Measurements from ENCODE around the gene ARRB2. TPM values are rescaled to one million over a fixed set of nuclear protein-coding genes. Genes with fewer than 3 reads are reported as not detected.
A peak's percentile ranks its signal among the peaks of the same experiment; 100 is the strongest.

ARRB2 gene
- total RNA-seq, 2 experiments from 2014 or later, result 210 to 226 TPM

DNA sequence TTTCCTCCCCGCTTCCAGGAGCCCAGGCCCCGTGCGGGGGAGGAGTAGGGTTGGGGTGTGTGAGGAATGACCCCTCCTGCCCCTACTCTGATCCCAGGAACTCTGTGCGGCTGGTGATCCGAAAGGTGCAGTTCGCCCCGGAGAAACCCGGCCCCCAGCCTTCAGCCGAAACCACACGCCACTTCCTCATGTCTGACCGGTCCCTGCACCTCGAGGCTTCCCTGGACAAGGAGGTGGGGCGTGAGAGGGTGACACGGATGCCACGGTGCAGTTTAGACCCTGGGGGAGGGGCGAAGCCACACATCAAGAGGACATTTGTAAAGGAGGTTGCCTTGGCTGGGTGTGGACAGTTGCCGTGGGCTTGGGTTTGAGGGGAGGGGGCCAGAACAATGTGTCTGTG, 7.4 kb downstream of the ARRB2 start:
- intact Hi-C loops (cut with micrococcal nuclease), result loop anchor here (10.0 kb wide), 1 partner anchor 573 kb away; the partner anchor contains the start of genes CYB5D2 and ZZEF1
- H3K27ac Mint-ChIP-seq, result no peak overlapping the region
- H3K4me1 Mint-ChIP-seq (ENCODE audit: low read depth), result peaks cover 25% of the 10 kb centered on the region
- H3K27me3 Mint-ChIP-seq, result no peaks in the 10 kb centered on the region
- H3K36me3 Mint-ChIP-seq, result peaks cover 40% of the 10 kb centered on the region
- ChIA-PET POLR2A (no interaction called here), CTCF (no interaction called here)
- no peak for DNase-seq
- H3K4me3 Mint-ChIP-seq, result no peak overlapping the region
- H3K9me3 Mint-ChIP-seq, result no peaks in the 10 kb centered on the region

DNA sequence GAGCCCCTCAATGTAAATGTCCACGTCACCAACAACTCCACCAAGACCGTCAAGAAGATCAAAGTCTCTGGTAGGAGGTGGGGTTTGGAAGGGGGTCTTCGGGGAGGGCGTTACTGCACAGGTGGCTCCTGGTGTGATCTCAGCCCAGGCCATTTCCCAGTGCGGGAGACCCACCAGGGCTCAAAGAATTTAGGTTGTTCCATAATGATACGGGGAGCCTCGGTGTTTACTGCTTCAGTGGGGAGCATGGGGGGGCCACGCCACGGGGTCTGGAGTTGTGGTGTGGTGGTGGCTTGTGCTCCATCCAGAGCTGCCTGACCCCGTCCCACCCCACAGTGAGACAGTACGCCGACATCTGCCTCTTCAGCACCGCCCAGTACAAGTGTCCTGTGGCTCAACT, 7.8 kb downstream of the ARRB2 start:
- no peaks in the 10 kb centered on the region for H3K9me3 Mint-ChIP-seq
- POLR2A ChIA-PET, result no interaction called here
- DNase-seq, result no peak
- intact Hi-C loops (cut with micrococcal nuclease), result loop anchor here (10.0 kb wide), 1 partner anchor 573 kb away; the partner anchor contains the start of genes CYB5D2 and ZZEF1
- H3K4me1 Mint-ChIP-seq (ENCODE audit: low read depth), result peaks cover 22% of the 10 kb centered on the region
- no peaks in the 10 kb centered on the region for H3K27me3 Mint-ChIP-seq
- H3K27ac Mint-ChIP-seq, result no peak overlapping the region
- no peak overlapping the region for H3K4me3 Mint-ChIP-seq
- CTCF ChIA-PET, result no interaction called here
- H3K36me3 Mint-ChIP-seq, result peaks cover 40% of the 10 kb centered on the region

DNA sequence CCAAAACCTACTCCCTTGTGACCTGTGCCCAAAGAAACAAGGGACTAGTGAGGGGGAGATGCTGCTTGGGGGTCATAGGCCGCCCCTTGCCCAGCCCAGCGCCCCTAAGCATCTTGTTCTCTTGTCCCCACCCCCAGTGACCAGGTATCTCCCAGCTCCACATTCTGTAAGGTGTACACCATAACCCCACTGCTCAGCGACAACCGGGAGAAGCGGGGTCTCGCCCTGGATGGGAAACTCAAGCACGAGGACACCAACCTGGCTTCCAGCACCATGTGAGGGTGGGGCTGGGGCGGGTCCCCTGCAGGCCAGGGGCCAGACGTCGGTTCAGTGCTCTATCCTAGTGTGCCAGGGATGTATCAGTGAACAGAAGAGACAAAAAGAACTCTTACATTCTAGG, 8.7 kb downstream of the ARRB2 start:
- ChIA-PET POLR2A (no interaction called here), CTCF (no interaction called here)
- Mint-ChIP-seq H3K36me3 (peaks cover 38% of the 10 kb centered on the region), H3K27me3 (no peaks in the 10 kb centered on the region), H3K4me1 (ENCODE audit: low read depth) (peaks cover 16% of the 10 kb centered on the region), H3K27ac (peak overlapping the region; percentile 10), H3K9me3 (no peaks in the 10 kb centered on the region), H3K4me3 (no peak overlapping the region)
- no peak for DNase-seq
- intact Hi-C loops (cut with micrococcal nuclease), result loop anchor here (10.0 kb wide), 1 partner anchor 574 kb away; the partner anchor contains the start of genes CYB5D2 and ZZEF1

DNA sequence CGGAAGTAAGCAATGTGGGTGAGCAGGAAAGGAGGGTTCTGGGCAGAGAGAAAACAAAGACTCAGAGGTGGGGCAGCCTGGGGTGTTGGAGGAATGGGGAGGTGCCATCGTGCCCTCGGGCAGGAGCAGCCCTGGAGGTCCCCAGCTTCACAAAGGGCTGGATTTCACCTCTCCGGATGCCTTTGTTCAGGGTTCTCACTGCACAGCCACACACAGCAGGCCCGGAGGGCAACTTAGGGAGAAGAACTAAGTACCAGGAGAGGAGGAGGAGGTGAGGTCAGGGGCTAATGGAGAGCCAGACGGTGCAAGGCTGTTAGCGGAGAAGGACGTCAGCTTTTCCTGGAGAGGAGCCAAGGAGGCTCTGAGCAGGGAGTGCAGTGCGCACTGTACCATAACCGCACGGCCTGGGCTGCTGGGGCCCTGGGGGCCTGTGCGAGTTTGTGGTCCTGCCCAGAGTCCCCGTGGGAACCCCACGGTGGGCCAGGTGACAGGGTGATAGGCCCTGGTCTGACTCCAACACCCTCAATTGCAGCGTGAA, 9.3 kb downstream of the ARRB2 start:
- no peak for DNase-seq
- Mint-ChIP-seq H3K9me3 (no peaks in the 10 kb centered on the region), H3K27ac (peak overlapping the region; percentile 10), H3K4me3 (no peak overlapping the region), H3K4me1 (ENCODE audit: low read depth) (peaks cover 12% of the 10 kb centered on the region), H3K36me3 (peaks cover 38% of the 10 kb centered on the region), H3K27me3 (no peaks in the 10 kb centered on the region)
- intact Hi-C loops (cut with micrococcal nuclease), result loop anchor here (10.0 kb wide), 1 partner anchor 575 kb away; the partner anchor contains the start of genes CYB5D2 and ZZEF1
- ChIA-PET CTCF (no interaction called here), POLR2A (no interaction called here)

DNA sequence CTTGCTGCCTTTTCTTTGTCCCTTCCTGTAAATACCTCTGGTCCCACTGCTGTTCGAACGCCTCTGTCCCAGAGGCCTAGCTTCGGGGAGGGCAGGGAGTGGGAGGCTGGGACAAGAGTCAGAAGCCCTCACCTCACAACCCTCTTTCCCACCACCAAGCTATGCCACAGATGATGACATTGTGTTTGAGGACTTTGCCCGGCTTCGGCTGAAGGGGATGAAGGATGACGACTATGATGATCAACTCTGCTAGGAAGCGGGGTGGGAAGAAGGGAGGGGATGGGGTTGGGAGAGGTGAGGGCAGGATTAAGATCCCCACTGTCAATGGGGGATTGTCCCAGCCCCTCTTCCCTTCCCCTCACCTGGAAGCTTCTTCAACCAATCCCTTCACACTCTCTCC, 10.4 kb downstream of the ARRB2 start:
- Mint-ChIP-seq H3K4me1 (ENCODE audit: low read depth) (peaks cover 4% of the 10 kb centered on the region), H3K27me3 (no peaks in the 10 kb centered on the region), H3K36me3 (peaks cover 29% of the 10 kb centered on the region), H3K4me3 (no peak overlapping the region), H3K9me3 (no peaks in the 10 kb centered on the region), H3K27ac (no peak overlapping the region)
- no peak for DNase-seq
- ChIA-PET POLR2A (interaction anchor here (1.0 to 1.2 kb wide), 2 partner anchors 9 to 69 kb away, joined by 4 to 5 read pairs; no protein-coding TSS in a partner anchor), CTCF (no interaction called here)
- intact Hi-C loops (cut with micrococcal nuclease), result no loop called here

DNA sequence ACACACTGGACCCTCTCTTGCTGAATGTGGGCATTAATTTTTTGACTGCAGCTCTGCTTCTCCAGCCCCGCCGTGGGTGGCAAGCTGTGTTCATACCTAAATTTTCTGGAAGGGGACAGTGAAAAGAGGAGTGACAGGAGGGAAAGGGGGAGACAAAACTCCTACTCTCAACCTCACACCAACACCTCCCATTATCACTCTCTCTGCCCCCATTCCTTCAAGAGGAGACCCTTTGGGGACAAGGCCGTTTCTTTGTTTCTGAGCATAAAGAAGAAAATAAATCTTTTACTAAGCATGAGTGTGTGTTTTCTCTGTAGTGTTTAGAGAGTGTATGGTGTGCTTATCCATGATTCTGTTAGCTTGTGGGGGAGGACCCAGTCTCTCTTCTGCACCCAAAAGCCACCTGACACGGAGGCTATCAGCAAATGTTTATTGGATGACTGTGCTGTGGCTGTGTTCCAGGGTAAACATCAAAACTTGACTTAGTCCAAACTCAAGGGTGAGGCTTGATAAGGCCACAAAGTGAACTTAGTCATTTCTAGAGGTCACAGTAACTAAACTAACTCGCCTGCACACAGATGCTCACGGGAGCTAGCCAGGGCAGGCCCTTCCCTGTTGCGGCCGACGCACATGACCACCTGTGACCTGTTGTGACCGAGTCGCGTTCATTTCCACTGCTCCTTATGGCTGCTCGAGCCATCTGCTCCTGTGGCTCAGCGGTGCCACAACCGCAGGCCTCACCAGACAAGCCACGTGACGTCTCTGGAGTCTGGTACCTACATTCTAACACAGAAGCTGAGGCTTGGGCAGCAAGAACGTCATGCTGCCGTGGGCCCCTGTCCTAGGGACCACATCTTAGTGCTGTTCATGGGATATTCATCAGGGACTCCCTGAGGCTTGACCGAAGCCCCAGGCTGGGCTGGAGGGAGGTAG, 11.0 kb downstream of the ARRB2 start:
- CTCF ChIA-PET, result no interaction called here
- POLR2A ChIA-PET, result interaction anchor here (0.6 to 1.2 kb wide), 3 partner anchors 10 to 444 kb away, joined by 3 to 5 read pairs (median 4); no protein-coding TSS in a partner anchor
- DNase-seq, result no peak
- Mint-ChIP-seq H3K9me3 (no peaks in the 10 kb centered on the region), H3K27me3 (no peaks in the 10 kb centered on the region), H3K4me3 (no peak overlapping the region), H3K4me1 (ENCODE audit: low read depth) (peaks cover 5% of the 10 kb centered on the region), H3K36me3 (peaks cover 26% of the 10 kb centered on the region), H3K27ac (peak overlapping the region; percentile 47)
- intact Hi-C loops (cut with micrococcal nuclease), result no loop called here

DNA sequence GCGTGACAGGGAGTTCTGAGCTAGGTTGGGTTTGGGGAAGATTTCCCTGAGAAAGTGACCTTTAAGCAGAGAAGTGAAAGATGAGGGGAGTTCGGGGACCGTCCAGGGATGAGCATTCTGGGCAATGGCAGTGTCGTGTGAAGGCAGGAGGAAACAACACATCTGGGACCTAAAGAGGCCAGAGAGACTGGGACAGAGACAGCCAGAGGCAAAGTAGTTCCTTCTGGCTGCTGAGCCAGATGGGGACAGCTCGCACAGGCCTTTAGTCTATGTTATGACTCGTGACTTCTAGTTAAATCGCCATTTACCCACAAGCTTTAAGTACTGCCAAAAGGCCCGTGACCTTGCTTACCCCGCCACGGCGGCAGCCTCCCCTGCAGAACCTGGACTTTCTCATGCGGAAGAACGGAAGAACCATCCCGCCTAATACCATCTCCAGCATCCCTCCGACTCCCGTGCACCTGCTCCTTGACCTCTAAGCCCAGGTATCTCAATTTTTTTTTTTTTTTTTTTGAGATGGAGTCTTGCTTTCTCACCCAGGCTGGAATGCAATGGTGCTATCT, 12.3 kb downstream of the ARRB2 start:
- peaks cover 19% of the 10 kb centered on the region for H3K36me3 Mint-ChIP-seq
- ChIA-PET POLR2A (no interaction called here), CTCF (no interaction called here)
- no peaks in the 10 kb centered on the region for H3K27me3 Mint-ChIP-seq
- H3K4me1 Mint-ChIP-seq (ENCODE audit: low read depth), result peaks cover 9% of the 10 kb centered on the region
- DNase-seq, result no peak
- H3K4me3 Mint-ChIP-seq, result no peak overlapping the region
- no peak overlapping the region for H3K27ac Mint-ChIP-seq
- H3K9me3 Mint-ChIP-seq, result no peaks in the 10 kb centered on the region
- intact Hi-C loops (cut with micrococcal nuclease), result no loop called here

DNA sequence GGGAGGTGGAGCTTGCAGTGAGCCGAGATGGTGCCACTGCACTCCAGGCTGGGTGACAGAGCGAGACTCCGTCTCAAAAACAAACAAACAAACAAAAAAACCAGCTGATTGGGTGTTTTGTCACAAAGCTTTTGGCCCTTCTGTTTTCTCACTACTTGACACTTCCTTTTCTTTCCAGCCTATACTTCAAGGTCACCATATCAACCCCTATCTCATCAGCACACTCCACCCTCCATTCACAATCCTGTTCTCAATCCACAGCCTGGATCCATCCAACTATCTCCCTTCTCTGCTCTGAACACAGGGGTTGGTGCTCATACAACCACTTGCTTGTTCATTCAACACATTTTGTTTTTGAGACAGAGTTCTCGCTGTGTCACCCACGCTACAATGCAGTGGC, 14.2 kb downstream of the ARRB2 start:
- ChIA-PET CTCF (interaction anchor here (0.7 kb wide), 1 partner anchor 12 kb away, joined by 3 read pairs; no protein-coding TSS in a partner anchor), POLR2A (no interaction called here)
- Mint-ChIP-seq H3K9me3 (no peaks in the 10 kb centered on the region), H3K27me3 (no peaks in the 10 kb centered on the region), H3K36me3 (peaks cover 7% of the 10 kb centered on the region), H3K4me1 (ENCODE audit: low read depth) (peaks cover 22% of the 10 kb centered on the region), H3K4me3 (no peak overlapping the region), H3K27ac (no peak overlapping the region)
- intact Hi-C loops (cut with micrococcal nuclease), result no loop called here
- DNase-seq, result no peak

DNA sequence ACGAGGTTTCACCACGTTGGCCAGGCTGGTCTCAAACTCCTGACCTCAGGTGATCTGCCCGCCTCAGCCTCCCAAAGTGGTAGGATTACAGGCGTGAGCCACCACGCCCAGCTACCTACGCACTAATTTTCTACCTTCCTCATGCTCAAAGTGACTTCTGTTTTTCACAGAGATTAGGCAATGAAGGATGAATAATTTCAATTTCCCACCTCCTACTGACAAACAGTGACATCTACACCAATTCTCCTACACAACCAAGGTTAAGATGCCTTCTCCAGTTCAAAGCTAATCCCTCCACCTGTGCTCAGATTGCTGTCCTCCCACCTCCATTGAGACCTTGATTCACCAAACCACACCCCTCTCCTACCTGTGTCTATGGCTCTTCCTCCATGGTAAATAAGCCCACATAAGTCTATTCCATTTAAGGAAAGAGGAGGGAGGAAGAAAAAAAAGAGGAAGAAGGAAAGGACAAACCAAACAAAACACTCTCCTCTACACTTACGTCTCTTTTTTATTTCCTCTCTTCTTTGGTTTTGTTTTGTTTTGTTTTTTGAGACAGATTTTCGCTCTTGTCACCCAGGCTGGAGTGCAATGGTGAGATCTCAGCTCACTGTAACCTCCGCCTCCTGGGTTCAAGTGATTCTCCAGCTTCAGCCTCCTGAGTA, 15.3 kb downstream of the ARRB2 start:
- Mint-ChIP-seq H3K36me3 (no peaks in the 10 kb centered on the region), H3K27ac (peak overlapping the region; percentile 30), H3K4me3 (no peak overlapping the region), H3K4me1 (ENCODE audit: low read depth) (peaks cover 27% of the 10 kb centered on the region), H3K9me3 (no peaks in the 10 kb centered on the region), H3K27me3 (no peaks in the 10 kb centered on the region)
- ChIA-PET POLR2A (no interaction called here), CTCF (interaction anchor here (0.8 to 1.7 kb wide), 2 partner anchors 16 to 17 kb away, joined by 3 to 6 read pairs; partner anchors contain the start of gene ARRB2)
- intact Hi-C loops (cut with micrococcal nuclease), result no loop called here
- no peak for DNase-seq

DNA sequence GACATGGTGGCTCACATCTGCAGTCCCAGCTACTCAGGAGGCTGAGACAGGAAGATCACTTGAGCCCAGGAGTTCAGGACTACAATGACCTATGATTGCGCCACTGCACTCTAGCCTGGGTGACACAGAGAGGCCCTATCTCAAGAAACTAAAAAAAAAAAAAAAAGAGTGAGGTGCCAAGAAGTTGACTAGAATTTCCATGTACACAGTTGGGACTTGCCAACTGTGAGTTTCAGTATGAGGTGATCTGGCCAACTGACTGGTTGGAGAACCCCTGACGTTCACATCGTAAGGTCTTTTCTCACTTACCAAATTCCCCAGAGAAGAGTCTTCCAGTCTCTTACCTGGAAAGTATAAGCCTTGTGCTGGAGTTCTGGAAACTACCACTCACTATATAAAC, 17.7 kb downstream of the ARRB2 start:
- POLR2A ChIA-PET, result interaction anchor here (1.1 to 1.6 kb wide), 3 partner anchors 14 to 352 kb away, joined by 3 to 5 read pairs (median 4); no protein-coding TSS in a partner anchor

DNA sequence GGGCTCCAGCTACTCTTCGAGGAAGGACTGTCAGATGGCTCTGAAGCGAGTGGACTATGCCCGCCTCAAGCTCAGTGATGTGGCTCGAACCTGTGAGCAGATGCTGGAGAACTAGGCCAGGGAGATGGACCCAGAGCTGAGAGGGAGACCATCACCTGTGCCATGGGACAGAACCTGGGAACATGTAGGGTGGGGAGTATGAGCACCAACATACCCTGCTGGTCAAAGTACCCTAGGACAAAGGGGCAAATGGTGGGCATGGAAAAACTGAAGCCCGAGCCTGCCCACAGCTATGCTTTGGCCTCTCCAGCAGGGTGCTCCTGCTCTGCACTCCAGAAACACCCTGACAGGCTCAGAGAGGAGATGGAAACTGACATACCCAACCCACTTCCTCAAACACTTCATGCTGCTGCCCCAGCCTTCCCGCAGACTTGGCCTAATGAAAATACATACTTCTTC, 22.7 kb downstream of the ARRB2 start:
- peaks cover 3% of the 10 kb centered on the region for H3K36me3 Mint-ChIP-seq
- H3K9me3 Mint-ChIP-seq, result no peaks in the 10 kb centered on the region
- H3K27ac Mint-ChIP-seq, result no peak overlapping the region
- intact Hi-C loops (cut with micrococcal nuclease), result loop anchor here (5.0 kb wide), 2 partner anchors 214 to 366 kb away; partner anchors contain the start of genes PFN1 and UBE2G1
- no peak for DNase-seq
- CTCF ChIA-PET, result interaction anchor here (1.3 to 2.1 kb wide), 2 partner anchors 57 to 148 kb away, joined by 3 to 14 read pairs; no protein-coding TSS in a partner anchor
- H3K27me3 Mint-ChIP-seq, result peaks cover under 1% of the 10 kb centered on the region
- H3K4me1 Mint-ChIP-seq (ENCODE audit: low read depth), result peaks cover 29% of the 10 kb centered on the region
- peak overlapping the region; percentile 20 for H3K4me3 Mint-ChIP-seq
- POLR2A ChIA-PET, result no interaction called here

More for the DNA sequence above, 17.7 kb downstream of the ARRB2 start:
- H3K4me3 Mint-ChIP-seq, result peak overlapping the region; percentile 33
- H3K27me3 Mint-ChIP-seq, result no peaks in the 10 kb centered on the region
- CTCF ChIA-PET, result interaction anchor here (0.7 to 0.8 kb wide), 2 partner anchors 16 to 162 kb away, joined by 3 read pairs; no protein-coding TSS in a partner anchor
- peaks cover 33% of the 10 kb centered on the region for H3K4me1 Mint-ChIP-seq (ENCODE audit: low read depth)
- intact Hi-C loops (cut with micrococcal nuclease), result loop anchor here (1.0 kb wide), 3 partner anchors 14 to 32 kb away; no protein-coding TSS in a partner anchor
- DNase-seq, result peak; percentile 70
- H3K36me3 Mint-ChIP-seq, result peaks cover 3% of the 10 kb centered on the region
- H3K9me3 Mint-ChIP-seq, result no peaks in the 10 kb centered on the region
- H3K27ac Mint-ChIP-seq, result peak overlapping the region; percentile 85

Measured in activated CD4-positive, alpha-beta memory T cell treated with anti-CD3 and anti-CD28 coated beads for 36 hours (primary cell).